ENCODE results near the gene ARAP3. TPM values are rescaled to one million over a fixed set of nuclear protein-coding genes. Genes with fewer than 3 reads are reported as not detected.
A peak's percentile ranks its signal among the peaks of the same experiment; 100 is the strongest.

The ARAP3 gene
- total RNA-seq, 1 donor from 2014 or later: 10.5 TPM

DNA sequence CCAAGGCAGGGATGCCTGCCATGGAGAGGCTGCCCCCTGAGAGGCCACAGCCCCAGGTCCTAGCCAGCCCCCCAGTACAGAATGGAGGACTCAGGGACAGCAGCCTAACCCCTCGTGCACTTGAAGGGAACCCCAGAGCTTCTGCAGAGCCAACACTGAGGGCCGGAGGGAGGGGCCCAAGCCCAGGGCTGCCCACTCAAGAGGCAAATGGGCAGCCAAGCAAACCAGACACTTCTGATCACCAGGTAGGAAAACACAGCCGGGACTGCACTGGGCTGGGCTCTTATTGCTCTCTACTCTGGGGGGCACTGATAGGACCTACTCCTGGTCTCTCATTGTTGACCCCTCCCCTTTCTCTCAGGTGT is 42.0 kb downstream of the ARAP3 start:
- Mint-ChIP-seq H3K27me3 (ENCODE audit: low read depth) (no peaks in the 10 kb centered on the region), H3K36me3 (ENCODE audit: low read depth) (peaks cover 29% of the 10 kb centered on the region), H3K27ac (no peak overlapping the region), H3K4me3 (ENCODE audit: low read depth) (no peak overlapping the region), H3K4me1 (ENCODE audit: low read depth) (peaks cover 28% of the 10 kb centered on the region), H3K9me3 (no peaks in the 10 kb centered on the region)
- intact Hi-C loops (cut with micrococcal nuclease): no loop called here
- no peak for DNase-seq (ENCODE audit: low spot score)

- H3K36me3 Mint-ChIP-seq (ENCODE audit: low read depth): peaks cover 29% of the 10 kb centered on the region
- no peak overlapping the region for H3K4me3 Mint-ChIP-seq (ENCODE audit: low read depth)
- no peaks in the 10 kb centered on the region for H3K9me3 Mint-ChIP-seq
- H3K27ac Mint-ChIP-seq: no peak overlapping the region
- intact Hi-C loops (cut with micrococcal nuclease): no loop called here
- no peaks in the 10 kb centered on the region for H3K27me3 Mint-ChIP-seq (ENCODE audit: low read depth)
- H3K4me1 Mint-ChIP-seq (ENCODE audit: low read depth): peaks cover 33% of the 10 kb centered on the region
- DNase-seq (ENCODE audit: low spot score): no peak
Observed at GRCh38 chr5:141639357-141640050, 42.5 kb downstream of the ARAP3 start.

DNA sequence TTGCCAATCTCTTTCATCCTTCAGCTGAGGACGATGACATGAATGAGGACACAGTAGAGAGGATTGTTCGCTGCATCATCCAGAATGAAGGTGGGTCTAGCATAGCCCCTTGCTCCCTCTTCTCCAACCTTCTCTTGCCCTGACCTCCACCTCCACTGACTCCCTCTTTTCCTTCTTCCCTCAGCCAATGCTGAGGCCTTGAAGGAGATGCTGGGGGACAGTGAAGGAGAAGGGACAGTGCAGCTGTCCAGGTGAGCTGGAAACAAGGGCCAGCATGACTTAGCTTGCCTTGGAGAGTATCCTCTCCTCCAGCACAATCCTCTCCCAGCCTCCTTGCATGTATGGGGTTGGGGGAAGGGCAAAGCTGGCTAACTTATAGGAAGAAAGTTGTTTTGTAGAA is 43.3 kb downstream of the ARAP3 start:
- intact Hi-C loops (cut with micrococcal nuclease): no loop called here
- Mint-ChIP-seq H3K4me1 (ENCODE audit: low read depth) (peaks cover 39% of the 10 kb centered on the region), H3K36me3 (ENCODE audit: low read depth) (peaks cover 33% of the 10 kb centered on the region), H3K27me3 (ENCODE audit: low read depth) (no peaks in the 10 kb centered on the region), H3K9me3 (no peaks in the 10 kb centered on the region), H3K4me3 (ENCODE audit: low read depth) (peak overlapping the region; percentile 87), H3K27ac (peak overlapping the region; percentile 72)
- no peak for DNase-seq (ENCODE audit: low spot score)

DNA sequence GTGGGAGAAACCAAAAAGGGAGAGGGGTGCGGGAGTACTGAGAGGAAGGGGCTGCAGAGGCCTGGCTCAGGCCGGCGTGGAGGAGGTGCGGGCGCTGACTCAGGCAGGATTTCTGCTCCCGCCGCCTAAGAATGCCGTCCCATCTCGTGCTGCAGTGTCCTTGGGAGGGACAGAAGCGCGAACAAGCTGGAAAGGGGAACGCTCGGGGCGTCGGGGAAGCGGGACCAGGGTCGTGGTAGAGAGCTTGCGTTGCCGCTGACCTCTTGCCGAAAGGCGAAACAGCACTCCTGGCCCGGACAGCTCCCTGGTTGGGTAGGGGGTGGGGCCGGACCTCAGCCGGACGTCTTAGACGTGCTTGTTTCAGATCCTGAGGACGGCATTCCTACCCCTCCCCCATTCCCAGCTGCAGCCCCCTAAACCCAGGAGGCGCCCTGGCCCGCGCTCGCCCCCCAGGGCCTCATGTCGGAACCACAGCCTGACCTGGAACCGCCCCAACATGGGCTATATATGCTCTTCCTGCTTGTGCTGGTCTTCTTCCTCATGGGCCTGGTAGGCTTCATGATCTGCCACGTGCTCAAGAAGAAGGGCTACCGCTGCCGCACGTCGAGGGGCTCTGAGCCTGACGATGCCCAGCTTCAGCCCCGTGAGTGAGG is 44.1 kb downstream of the ARAP3 start:
- no peaks in the 10 kb centered on the region for H3K9me3 Mint-ChIP-seq
- H3K4me1 Mint-ChIP-seq (ENCODE audit: low read depth): peaks cover 40% of the 10 kb centered on the region
- peaks cover 34% of the 10 kb centered on the region for H3K36me3 Mint-ChIP-seq (ENCODE audit: low read depth)
- H3K4me3 Mint-ChIP-seq (ENCODE audit: low read depth): peak overlapping the region; percentile 87
- no peaks in the 10 kb centered on the region for H3K27me3 Mint-ChIP-seq (ENCODE audit: low read depth)
- DNase-seq (ENCODE audit: low spot score): peak; percentile 53
- intact Hi-C loops (cut with micrococcal nuclease): no loop called here
- peak overlapping the region; percentile 81 for H3K27ac Mint-ChIP-seq

DNA sequence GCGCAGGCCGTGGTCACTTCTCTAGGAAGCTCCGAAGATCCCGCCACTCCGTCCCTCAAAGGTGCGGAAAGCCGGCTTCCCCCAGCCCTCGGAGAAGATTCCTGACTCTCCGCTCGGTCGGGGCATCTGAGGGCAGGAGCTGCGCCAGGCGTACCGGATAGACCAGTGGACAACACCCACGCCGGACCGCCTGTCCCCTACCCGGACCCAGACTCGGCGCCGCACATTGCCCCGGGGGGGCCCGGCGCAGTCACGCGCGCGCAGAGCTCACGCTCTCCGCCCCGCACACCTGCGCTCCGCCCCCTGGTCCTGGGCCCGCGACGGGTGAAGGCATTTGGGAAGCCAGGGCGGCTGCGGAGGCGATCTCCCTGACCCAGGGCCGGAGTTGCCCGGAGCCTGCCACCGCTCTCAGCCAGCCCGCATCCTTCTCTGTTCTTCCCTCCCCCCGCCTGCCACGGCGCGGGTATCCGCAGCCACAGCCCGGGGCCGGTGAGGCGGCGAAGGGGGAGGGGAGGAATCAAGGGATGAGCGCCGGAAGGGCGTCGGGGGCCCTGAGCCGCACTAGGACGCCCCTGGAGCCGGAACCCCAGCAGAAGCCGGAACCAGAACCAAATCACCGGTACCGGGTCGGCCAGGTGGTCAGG is 44.8 kb downstream of the ARAP3 start:
- intact Hi-C loops (cut with micrococcal nuclease): no loop called here
- H3K36me3 Mint-ChIP-seq (ENCODE audit: low read depth): peaks cover 41% of the 10 kb centered on the region
- H3K4me3 Mint-ChIP-seq (ENCODE audit: low read depth): peak overlapping the region; percentile 87
- no peaks in the 10 kb centered on the region for H3K27me3 Mint-ChIP-seq (ENCODE audit: low read depth)
- H3K27ac Mint-ChIP-seq: peak overlapping the region; percentile 81
- peak; percentile 53 for DNase-seq (ENCODE audit: low spot score)
- no peaks in the 10 kb centered on the region for H3K9me3 Mint-ChIP-seq
- peaks cover 43% of the 10 kb centered on the region for H3K4me1 Mint-ChIP-seq (ENCODE audit: low read depth)

GRCh38 chr5:141636413-141637122 is 45.5 kb downstream of the ARAP3 start, which contains the start of the genes HDAC3 and RELL2:
Gene HDAC3 (minus strand): TSS chr5:141636849. CDS start chr5:141636790, 59 bp downstream.
Gene RELL2 (plus strand): TSS chr5:141636997. CDS start chr5:141638226, 1,229 bp downstream.
- DNase-seq (ENCODE audit: low spot score): peak; percentile 93
- Mint-ChIP-seq H3K36me3 (ENCODE audit: low read depth) (peaks cover 39% of the 10 kb centered on the region), H3K27ac (peak within 1 kb of the TSS; percentile 81), H3K4me3 (ENCODE audit: low read depth) (peak within 1 kb of the TSS; percentile 88), H3K4me1 (ENCODE audit: low read depth) (peaks cover 37% of the 10 kb centered on the region), H3K9me3 (no peaks in the 10 kb centered on the region), H3K27me3 (ENCODE audit: low read depth) (no peaks in the 10 kb centered on the region)
- intact Hi-C loops (cut with micrococcal nuclease): loop anchor here (1.0 kb wide), 3 partner anchors 15 to 44 kb away; partner anchors contain the start of genes DIAPH1 and FCHSD1

- H3K27ac Mint-ChIP-seq: peak overlapping the region; percentile 67
- H3K36me3 Mint-ChIP-seq (ENCODE audit: low read depth): peaks cover 37% of the 10 kb centered on the region
- peaks cover 33% of the 10 kb centered on the region for H3K4me1 Mint-ChIP-seq (ENCODE audit: low read depth)
- peak overlapping the region; percentile 88 for H3K4me3 Mint-ChIP-seq (ENCODE audit: low read depth)
- DNase-seq (ENCODE audit: low spot score): no peak
- intact Hi-C loops (cut with micrococcal nuclease): loop anchor here (1.0 kb wide), 3 partner anchors 15 to 44 kb away; partner anchors contain the start of genes DIAPH1 and FCHSD1
- no peaks in the 10 kb centered on the region for H3K9me3 Mint-ChIP-seq
- no peaks in the 10 kb centered on the region for H3K27me3 Mint-ChIP-seq (ENCODE audit: low read depth)
Observed at GRCh38 chr5:141636106-141636412, 46.0 kb downstream of the ARAP3 start.

GRCh38 chr5:141635646-141636045 is 46.4 kb downstream of the ARAP3 start:
- intact Hi-C loops (cut with micrococcal nuclease): loop anchor here (1.0 kb wide), 3 partner anchors 16 to 43 kb away; partner anchors contain the start of genes DIAPH1 and FCHSD1
- Mint-ChIP-seq H3K27ac (no peak overlapping the region), H3K36me3 (ENCODE audit: low read depth) (peaks cover 33% of the 10 kb centered on the region), H3K27me3 (ENCODE audit: low read depth) (no peaks in the 10 kb centered on the region), H3K4me1 (ENCODE audit: low read depth) (peaks cover 29% of the 10 kb centered on the region), H3K9me3 (no peaks in the 10 kb centered on the region), H3K4me3 (ENCODE audit: low read depth) (peak overlapping the region; percentile 88)
- DNase-seq (ENCODE audit: low spot score): no peak

DNA sequence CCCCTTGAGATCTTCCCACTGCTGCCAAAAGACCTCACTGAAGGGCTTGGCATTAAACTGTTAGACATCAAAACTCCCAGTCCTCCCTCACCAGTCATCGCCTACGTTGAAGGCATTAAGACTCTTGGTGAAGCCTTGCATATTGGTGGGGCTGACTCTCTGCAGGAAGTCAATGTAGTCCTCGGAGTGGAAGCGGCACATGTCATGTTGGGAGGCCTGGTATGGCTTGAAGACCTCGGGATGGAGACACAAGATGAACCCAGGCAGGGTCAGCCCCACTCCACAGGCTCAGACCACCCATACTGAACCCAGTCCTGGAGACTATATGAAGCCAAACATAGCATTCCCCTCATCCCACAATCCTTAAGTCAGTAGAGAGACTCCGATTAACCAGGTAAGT is 47.3 kb downstream of the ARAP3 start:
- no peak for DNase-seq (ENCODE audit: low spot score)
- Mint-ChIP-seq H3K4me1 (ENCODE audit: low read depth) (peaks cover 29% of the 10 kb centered on the region), H3K27me3 (ENCODE audit: low read depth) (no peaks in the 10 kb centered on the region), H3K27ac (peak overlapping the region; percentile 11), H3K36me3 (ENCODE audit: low read depth) (peaks cover 35% of the 10 kb centered on the region), H3K4me3 (ENCODE audit: low read depth) (peak overlapping the region; percentile 88), H3K9me3 (no peaks in the 10 kb centered on the region)
- intact Hi-C loops (cut with micrococcal nuclease): no loop called here

DNA sequence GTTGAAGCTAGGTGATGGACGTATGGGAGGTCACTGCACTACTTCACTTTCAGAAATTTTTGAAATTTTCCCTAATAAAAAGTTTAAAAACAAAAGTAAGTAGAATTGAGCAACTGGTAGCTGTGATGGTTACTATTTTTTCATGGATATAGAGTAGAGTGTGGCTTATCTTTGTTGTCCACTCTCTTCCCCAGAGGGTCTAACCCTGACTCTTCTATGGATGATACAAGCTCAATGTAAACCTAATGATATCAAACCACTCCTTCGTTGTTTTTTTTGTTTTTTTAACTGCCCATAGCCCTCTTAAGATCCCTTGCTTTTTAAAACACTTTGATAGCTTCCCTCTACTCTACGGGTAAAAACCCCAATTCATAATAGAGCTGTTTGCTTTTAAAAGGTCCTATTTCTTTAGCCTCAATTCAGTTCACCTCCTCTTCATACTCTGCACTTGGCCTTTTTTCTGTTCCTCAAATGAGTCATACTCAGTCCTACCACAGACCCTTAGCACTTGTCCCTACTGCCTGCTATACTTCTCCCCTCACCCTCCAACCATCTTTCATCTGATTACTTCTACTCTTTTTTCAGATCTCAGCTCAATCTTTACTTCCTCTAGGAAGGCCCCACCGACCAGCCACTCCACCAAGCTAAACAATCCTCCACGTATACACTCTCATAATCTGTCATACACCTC is 48.0 kb downstream of the ARAP3 start:
- no peaks in the 10 kb centered on the region for H3K27me3 Mint-ChIP-seq (ENCODE audit: low read depth)
- peaks cover 29% of the 10 kb centered on the region for H3K4me1 Mint-ChIP-seq (ENCODE audit: low read depth)
- H3K4me3 Mint-ChIP-seq (ENCODE audit: low read depth): peak overlapping the region; percentile 43
- H3K27ac Mint-ChIP-seq: peak overlapping the region; percentile 56
- DNase-seq (ENCODE audit: low spot score): no peak
- peaks cover 42% of the 10 kb centered on the region for H3K36me3 Mint-ChIP-seq (ENCODE audit: low read depth)
- H3K9me3 Mint-ChIP-seq: no peaks in the 10 kb centered on the region
- intact Hi-C loops (cut with micrococcal nuclease): no loop called here

- no peak for DNase-seq (ENCODE audit: low spot score)
- Mint-ChIP-seq H3K36me3 (ENCODE audit: low read depth) (peaks cover 56% of the 10 kb centered on the region), H3K4me1 (ENCODE audit: low read depth) (peaks cover 29% of the 10 kb centered on the region), H3K4me3 (ENCODE audit: low read depth) (no peak overlapping the region), H3K27ac (no peak overlapping the region), H3K27me3 (ENCODE audit: low read depth) (no peaks in the 10 kb centered on the region), H3K9me3 (no peaks in the 10 kb centered on the region)
- intact Hi-C loops (cut with micrococcal nuclease): no loop called here
Observed at GRCh38 chr5:141632650-141633049, 49.4 kb downstream of the ARAP3 start.

GRCh38 chr5:141630570-141631140 is 51.4 kb downstream of the ARAP3 start:
- Mint-ChIP-seq H3K4me3 (ENCODE audit: low read depth) (no peak overlapping the region), H3K4me1 (ENCODE audit: low read depth) (peaks cover 25% of the 10 kb centered on the region), H3K27me3 (ENCODE audit: low read depth) (no peaks in the 10 kb centered on the region), H3K36me3 (ENCODE audit: low read depth) (peaks cover 68% of the 10 kb centered on the region), H3K27ac (no peak overlapping the region), H3K9me3 (no peaks in the 10 kb centered on the region)
- DNase-seq (ENCODE audit: low spot score): no peak
- intact Hi-C loops (cut with micrococcal nuclease): no loop called here

Data from activated T-helper 2 cell treated with anti-CD3 and anti-CD28 coated beads, Interferon-gamma antibody, Interleukin-2, Interleukin-4, amounts not matched to agents 10 μg/mL and 5 μg/mL and 100 μg/mL, durations not matched to agents 14 hours and 24 hours and 36 hours (primary cell).